ENCODE measurements around the gene KRT16.
"Not testable (repeated sequence)": the region's sequence is repeated elsewhere in the genome, so short reads cannot be mapped to it uniquely, and the experiment has no call there.

DNA sequence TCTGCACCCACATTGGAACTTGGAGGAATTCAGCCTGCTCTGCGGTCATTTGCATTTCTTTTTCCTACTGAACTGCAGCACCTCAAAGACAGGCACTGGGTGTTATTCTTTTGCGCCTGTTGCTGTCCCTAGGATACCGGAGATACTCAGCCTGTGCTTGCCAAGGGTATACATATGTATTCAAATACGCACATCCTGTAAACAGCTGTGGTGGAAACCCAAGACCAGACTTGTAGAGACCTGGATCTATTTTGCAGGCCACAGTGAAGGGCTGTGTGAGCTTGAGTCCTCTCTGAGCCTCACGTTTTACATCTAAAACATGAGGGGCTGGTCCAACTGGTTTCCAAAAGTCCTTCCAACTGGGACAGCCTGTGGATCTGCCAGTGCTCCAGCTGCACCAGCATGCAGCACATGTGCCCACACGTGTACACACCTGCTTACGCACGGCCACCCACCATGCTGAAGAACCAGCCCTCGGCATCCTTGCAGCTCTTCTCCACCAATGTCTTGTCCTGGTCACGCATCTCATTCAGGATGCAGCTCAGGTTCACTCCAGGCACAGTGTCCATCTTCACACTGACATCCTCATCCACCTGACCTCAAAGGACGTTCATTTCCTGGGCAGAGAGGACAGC is 16.2 kb upstream of the KRT16 start:
- TF ChIP-seq, protein P1, sequence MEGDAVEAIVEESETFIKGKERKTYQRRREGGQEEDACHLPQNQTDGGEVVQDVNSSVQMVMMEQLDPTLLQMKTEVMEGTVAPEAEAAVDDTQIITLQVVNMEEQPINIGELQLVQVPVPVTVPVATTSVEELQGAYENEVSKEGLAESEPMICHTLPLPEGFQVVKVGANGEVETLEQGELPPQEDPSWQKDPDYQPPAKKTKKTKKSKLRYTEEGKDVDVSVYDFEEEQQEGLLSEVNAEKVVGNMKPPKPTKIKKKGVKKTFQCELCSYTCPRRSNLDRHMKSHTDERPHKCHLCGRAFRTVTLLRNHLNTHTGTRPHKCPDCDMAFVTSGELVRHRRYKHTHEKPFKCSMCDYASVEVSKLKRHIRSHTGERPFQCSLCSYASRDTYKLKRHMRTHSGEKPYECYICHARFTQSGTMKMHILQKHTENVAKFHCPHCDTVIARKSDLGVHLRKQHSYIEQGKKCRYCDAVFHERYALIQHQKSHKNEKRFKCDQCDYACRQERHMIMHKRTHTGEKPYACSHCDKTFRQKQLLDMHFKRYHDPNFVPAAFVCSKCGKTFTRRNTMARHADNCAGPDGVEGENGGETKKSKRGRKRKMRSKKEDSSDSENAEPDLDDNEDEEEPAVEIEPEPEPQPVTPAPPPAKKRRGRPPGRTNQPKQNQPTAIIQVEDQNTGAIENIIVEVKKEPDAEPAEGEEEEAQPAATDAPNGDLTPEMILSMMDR (conservative IDR thresholded peaks at IDR 0.05; ENCODE audit: low read depth, low read length) = not testable (repeated sequence)
- TF ChIP-seq EZH2 (IDR thresholded peaks at IDR 0.05; ENCODE audit: borderline replicate concordance, low read depth, low read length, poor library complexity, severe bottlenecking) = not testable (repeated sequence)
